Naive B cell (primary cell): Measurements from ENCODE around the gene RNF128. TPM values are rescaled to one million over a fixed set of nuclear protein-coding genes. Genes with fewer than 3 reads are reported as not detected.
"Not testable (repeated sequence)": the region's sequence is repeated elsewhere in the genome, so short reads cannot be mapped to it uniquely, and the experiment has no call there.

Source experiments
- ATAC-seq, 2 donors: fragments of 150-1000 bp; cut with Tn5 transposase; 2 replicates each; pipeline ENCODE4 v1.10.0; 2021; ENCODE audit warnings: low read depth in 2 of 2, mild to moderate bottlenecking in 2 of 2, moderate library complexity in 2 of 2
- DNase-seq: peaks from one replicate; pipeline ENCODE4 v3.0.0; 2022
- H3K27ac Mint-ChIP-seq, 6 donors: one replicate each; pipeline ENCODE4 v1.8.0; 2020 to 2022; ENCODE audit warnings: mild to moderate bottlenecking in 6 of 6, mixed read lengths in 6 of 6, moderate library complexity in 5 of 6, inconsistent platforms in 2 of 6
- H3K27me3 Mint-ChIP-seq, 3 donors: one replicate each; pipeline ENCODE4 v1.8.0; 2021 to 2022; ENCODE audit warnings: mixed read lengths in 3 of 3, mild to moderate bottlenecking in 1 of 3
- H3K36me3 Mint-ChIP-seq, 2 donors: one replicate each; pipeline ENCODE4 v1.8.0; 2020 to 2022; ENCODE audit warnings: mixed read lengths in 2 of 2, inconsistent platforms in 1 of 2, mild to moderate bottlenecking in 1 of 2
- H3K4me1 Mint-ChIP-seq, 3 donors: one replicate each; pipeline ENCODE4 v1.8.0; 2020 to 2022; ENCODE audit warnings: mixed read lengths in 3 of 3, inconsistent platforms in 1 of 3, mild to moderate bottlenecking in 1 of 3, moderate library complexity in 1 of 3
- H3K4me3 Mint-ChIP-seq, 8 donors: one replicate each; pipeline ENCODE4 v1.8.0; 2020 to 2022; ENCODE audit warnings: mild to moderate bottlenecking in 8 of 8, mixed read lengths in 8 of 8, moderate library complexity in 8 of 8, inconsistent platforms in 2 of 8
- H3K9me3 Mint-ChIP-seq, 7 donors: one replicate each; pipeline ENCODE4 v1.8.0; 2020 to 2022; ENCODE audit warnings: mixed read lengths in 7 of 7, mild to moderate bottlenecking in 5 of 7, inconsistent platforms in 2 of 7, moderate library complexity in 1 of 7
- polyA plus RNA-seq, 6 donors: library from polyadenylated mRNA; unstranded; fragments of 300-500 nt; fragmentation: Illumina TruSeq; gene quantifications; one replicate each; pipeline ENCODE4 v1.2.3, GENCODE V29; 2021; ENCODE audit warnings: low read depth in 6 of 6

RNF128 gene
- polyA plus RNA-seq, 6 donors from 2014 or later = not detected

- Mint-ChIP-seq H3K4me3 (no peak overlapping the region), H3K36me3 (no peaks in the 10 kb centered on the region), H3K4me1 (no peaks in the 10 kb centered on the region), H3K9me3 (peaks cover 0 to 2% (median 0%) of the 10 kb centered on the region in 7 donors), H3K27ac (no peak overlapping the region), H3K27me3 (peaks cover 9 to 10% (median 10%) of the 10 kb centered on the region in 3 donors)
- ATAC-seq = no peak
- no peak for DNase-seq
Measured at GRCh38 chrX:106718709-106719108, 7.8 kb upstream of the RNF128 start.

- Mint-ChIP-seq H3K9me3 (peaks cover 0 to 3% (median 0%) of the 10 kb centered on the region in 7 donors), H3K27ac (no peak overlapping the region), H3K4me3 (peak overlapping the region in 3 of 8 donors; percentile 38 to 67 (median 40)), H3K4me1 (peaks cover 0 to 2% (median 0%) of the 10 kb centered on the region in 3 donors), H3K27me3 (peaks cover 24 to 48% (median 28%) of the 10 kb centered on the region in 3 donors), H3K36me3 (no peaks in the 10 kb centered on the region)
- DNase-seq (no peak), ATAC-seq (no peak)
Measured at GRCh38 chrX:106725931-106726330, 570 bp upstream of the RNF128 start.

DNA sequence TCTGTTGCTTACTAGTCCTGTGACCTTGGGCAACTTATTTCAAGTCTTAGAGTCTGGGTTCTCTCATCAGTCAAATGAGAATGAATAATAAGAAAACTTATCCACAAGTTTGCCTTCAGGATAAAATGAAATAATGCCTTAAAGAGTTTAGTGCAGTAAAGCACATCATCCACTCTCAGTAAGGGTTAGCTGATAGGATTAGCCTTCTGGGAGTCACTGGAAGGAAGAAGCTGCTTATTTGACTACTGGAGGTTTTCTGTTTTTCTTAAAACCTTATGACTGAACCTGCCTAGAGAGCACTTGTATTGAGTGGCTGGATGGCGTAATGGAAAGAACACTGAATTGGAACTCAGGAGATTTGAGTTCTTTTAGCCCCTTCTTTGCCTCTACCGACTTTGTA, 1.8 kb downstream of the RNF128 start:
- peaks cover 23 to 45% (median 34%) of the 10 kb centered on the region in 3 donors for H3K27me3 Mint-ChIP-seq
- peaks cover 0 to 5% (median 0%) of the 10 kb centered on the region in 7 donors for H3K9me3 Mint-ChIP-seq
- H3K4me1 Mint-ChIP-seq = peaks cover 0 to 2% (median 0%) of the 10 kb centered on the region in 3 donors
- no peak for DNase-seq
- no peak overlapping the region for H3K4me3 Mint-ChIP-seq
- no peaks in the 10 kb centered on the region for H3K36me3 Mint-ChIP-seq
- no peak overlapping the region for H3K27ac Mint-ChIP-seq
- ATAC-seq = no peak

GRCh38 chrX:106730401-106730800, 3.9 kb downstream of the RNF128 start:
- Mint-ChIP-seq H3K36me3 (no peaks in the 10 kb centered on the region), H3K27me3 (peaks cover 11 to 31% (median 18%) of the 10 kb centered on the region in 3 donors), H3K9me3 (peaks cover 0 to 5% (median 0%) of the 10 kb centered on the region in 7 donors), H3K4me1 (peaks cover 0 to 2% (median 0%) of the 10 kb centered on the region in 3 donors), H3K4me3 (no peak overlapping the region), H3K27ac (no peak overlapping the region)
- DNase-seq (no peak), ATAC-seq (no peak)

- Mint-ChIP-seq H3K27ac (no peak overlapping the region), H3K27me3 (peaks cover 4 to 20% (median 18%) of the 10 kb centered on the region in 3 donors), H3K9me3 (peaks cover 0 to 5% (median 0%) of the 10 kb centered on the region in 7 donors), H3K36me3 (no peaks in the 10 kb centered on the region), H3K4me1 (no peaks in the 10 kb centered on the region), H3K4me3 (no peak overlapping the region)
- DNase-seq (no peak), ATAC-seq (no peak)
Measured at GRCh38 chrX:106731590-106731989, 5.1 kb downstream of the RNF128 start.

- Mint-ChIP-seq H3K27me3 (peaks cover 4 to 10% (median 7%) of the 10 kb centered on the region in 3 donors), H3K4me1 (no peaks in the 10 kb centered on the region), H3K36me3 (no peaks in the 10 kb centered on the region), H3K4me3 (no peak overlapping the region), H3K27ac (no peak overlapping the region), H3K9me3 (peaks cover 0 to 5% (median 0%) of the 10 kb centered on the region in 7 donors)
- DNase-seq = no peak
- no peak for ATAC-seq
Measured at GRCh38 chrX:106734827-106735226, 8.3 kb downstream of the RNF128 start.

DNA sequence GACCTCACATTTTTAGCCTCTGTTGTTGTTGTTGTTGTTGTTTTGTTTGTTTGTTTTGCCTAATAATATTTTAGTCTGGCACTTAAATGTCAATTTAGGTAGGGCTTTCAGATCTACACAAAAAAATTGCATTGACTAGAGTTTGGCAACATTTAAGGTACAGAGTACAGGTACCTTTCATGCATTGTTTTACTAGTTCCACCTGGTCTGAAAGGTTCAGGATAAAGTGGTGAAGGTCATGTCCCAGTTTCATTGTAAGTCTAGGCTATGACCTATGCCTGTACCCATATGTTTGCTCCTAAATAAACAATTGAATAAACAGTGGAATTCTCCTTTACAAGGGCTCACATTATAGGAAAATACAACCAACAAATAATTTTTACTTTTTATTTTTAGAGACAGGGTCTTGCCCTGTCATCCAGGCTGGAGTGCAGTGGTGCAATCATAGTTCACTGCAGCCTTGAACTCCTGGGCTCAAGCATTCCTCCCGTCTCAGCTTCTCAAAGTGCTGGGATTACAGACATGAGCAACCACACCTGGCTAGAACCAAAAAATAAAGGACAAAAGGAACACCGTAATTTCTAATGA, 13.8 kb downstream of the RNF128 start:
- Mint-ChIP-seq H3K27ac (no peak overlapping the region), H3K4me1 (no peaks in the 10 kb centered on the region), H3K9me3 (peaks cover 0 to 2% (median 0%) of the 10 kb centered on the region in 7 donors), H3K27me3 (peaks cover 0 to 7% (median 0%) of the 10 kb centered on the region in 3 donors), H3K4me3 (no peak overlapping the region), H3K36me3 (no peaks in the 10 kb centered on the region)
- no peak for ATAC-seq
- no peak for DNase-seq

GRCh38 chrX:106742193-106742592, 15.7 kb downstream of the RNF128 start:
- Mint-ChIP-seq H3K36me3 (no peaks in the 10 kb centered on the region), H3K9me3 (peaks cover 0 to 2% (median 0%) of the 10 kb centered on the region in 7 donors), H3K4me3 (no peak overlapping the region), H3K4me1 (no peaks in the 10 kb centered on the region), H3K27ac (no peak overlapping the region), H3K27me3 (peaks cover 0 to 3% (median 0%) of the 10 kb centered on the region in 3 donors)
- DNase-seq (no peak), ATAC-seq (no peak)

GRCh38 chrX:106742805-106743204, 16.3 kb downstream of the RNF128 start:
- peaks cover 0 to 4% (median 0%) of the 10 kb centered on the region in 7 donors for H3K9me3 Mint-ChIP-seq
- peaks cover 0 to 3% (median 0%) of the 10 kb centered on the region in 3 donors for H3K27me3 Mint-ChIP-seq
- no peak for ATAC-seq
- H3K36me3 Mint-ChIP-seq = no peaks in the 10 kb centered on the region
- no peaks in the 10 kb centered on the region for H3K4me1 Mint-ChIP-seq
- DNase-seq = no peak
- no peak overlapping the region for H3K27ac Mint-ChIP-seq
- no peak overlapping the region for H3K4me3 Mint-ChIP-seq

GRCh38 chrX:106748377-106748776, 21.9 kb downstream of the RNF128 start:
- H3K36me3 Mint-ChIP-seq = peaks cover 0 to 4% of the 10 kb centered on the region in 2 donors
- ATAC-seq = no peak
- no peaks in the 10 kb centered on the region for H3K27me3 Mint-ChIP-seq
- DNase-seq = no peak
- H3K27ac Mint-ChIP-seq = no peak overlapping the region
- no peaks in the 10 kb centered on the region for H3K4me1 Mint-ChIP-seq
- H3K9me3 Mint-ChIP-seq = peaks cover 2 to 18% (median 12%) of the 10 kb centered on the region in 7 donors
- H3K4me3 Mint-ChIP-seq = no peak overlapping the region

DNA sequence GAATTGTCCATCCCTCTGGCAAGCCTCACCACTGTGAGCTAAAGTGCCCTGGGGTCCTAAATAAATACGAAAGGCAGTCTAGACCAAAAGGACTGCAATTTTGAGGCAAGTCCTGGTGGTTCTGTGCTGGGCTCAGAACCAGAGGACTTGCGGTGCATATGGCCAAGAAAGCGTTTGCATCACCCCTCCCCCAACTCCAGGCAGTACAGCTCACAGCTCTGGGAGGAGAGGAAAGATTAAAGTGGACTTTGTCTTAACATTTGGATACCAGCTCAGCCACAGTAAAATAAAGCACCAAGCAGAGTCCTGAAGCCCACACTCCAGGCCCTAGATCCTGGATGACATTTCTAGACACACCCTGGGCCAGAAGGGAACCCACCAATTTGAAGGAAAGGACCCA, 24.9 kb downstream of the RNF128 start:
- peaks cover 4 to 26% (median 12%) of the 10 kb centered on the region in 7 donors for H3K9me3 Mint-ChIP-seq
- no peak for DNase-seq
- H3K4me3 Mint-ChIP-seq = no peak overlapping the region
- peaks cover 0 to 4% of the 10 kb centered on the region in 2 donors for H3K36me3 Mint-ChIP-seq
- H3K4me1 Mint-ChIP-seq = no peaks in the 10 kb centered on the region
- no peaks in the 10 kb centered on the region for H3K27me3 Mint-ChIP-seq
- H3K27ac Mint-ChIP-seq = no peak overlapping the region
- ATAC-seq = no peak

- no peaks in the 10 kb centered on the region for H3K4me1 Mint-ChIP-seq
- peaks cover 4 to 26% (median 12%) of the 10 kb centered on the region in 7 donors for H3K9me3 Mint-ChIP-seq
- H3K27me3 Mint-ChIP-seq = no peaks in the 10 kb centered on the region
- H3K27ac Mint-ChIP-seq = no peak overlapping the region
- peaks cover 0 to 4% of the 10 kb centered on the region in 2 donors for H3K36me3 Mint-ChIP-seq
- DNase-seq (no peak), ATAC-seq (no peak)
- H3K4me3 Mint-ChIP-seq = no peak overlapping the region
Measured at GRCh38 chrX:106752101-106752678, 25.7 kb downstream of the RNF128 start.

GRCh38 chrX:106769288-106769687, 42.8 kb downstream of the RNF128 start:
- ATAC-seq, H3K36me3 Mint-ChIP-seq, H3K9me3 Mint-ChIP-seq, DNase-seq, H3K4me3 Mint-ChIP-seq, H3K27ac Mint-ChIP-seq, H3K4me1 Mint-ChIP-seq: not testable (repeated sequence)
- peaks cover 0 to 14% (median 5%) of the 10 kb centered on the region in 3 donors for H3K27me3 Mint-ChIP-seq

DNA sequence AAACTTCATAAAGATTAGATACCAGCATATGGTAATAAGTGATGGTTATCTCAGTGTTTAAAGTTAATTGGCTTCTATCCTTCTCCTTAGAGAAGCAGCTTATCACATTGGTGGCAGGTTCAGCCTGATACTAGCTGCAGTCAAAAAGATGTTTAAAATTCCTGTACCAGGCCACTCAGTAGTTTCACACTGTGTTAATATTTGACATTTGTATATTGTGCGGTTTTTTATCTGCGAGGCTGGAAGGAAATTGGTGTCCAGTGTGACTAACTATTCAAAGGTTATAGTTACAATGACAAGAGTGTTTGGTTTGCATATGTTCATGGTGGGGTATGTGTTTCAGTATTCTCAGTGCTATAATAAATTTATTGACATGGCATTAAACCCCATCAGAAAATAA, 48.5 kb downstream of the RNF128 start:
- H3K9me3 Mint-ChIP-seq = peaks cover 0 to 3% (median 0%) of the 10 kb centered on the region in 7 donors
- H3K36me3 Mint-ChIP-seq = no peaks in the 10 kb centered on the region
- no peaks in the 10 kb centered on the region for H3K4me1 Mint-ChIP-seq
- H3K27ac Mint-ChIP-seq = no peak overlapping the region
- H3K27me3 Mint-ChIP-seq = peaks cover 0 to 18% (median 8%) of the 10 kb centered on the region in 3 donors
- ATAC-seq (no peak), DNase-seq (no peak)
- H3K4me3 Mint-ChIP-seq = no peak overlapping the region
